WTC11 (cell line): ENCODE measurements around the gene HPDL. TPM values are rescaled to one million over a fixed set of nuclear protein-coding genes. Genes with fewer than 3 reads are reported as not detected.

ENCODE experiments used
- ATAC-seq: fragments of 200-7000 bp; cut with Tn5 transposase; 2 replicates; pipeline ENCODE4 v1.10.0; 2021; ENCODE audit warnings: mild to moderate bottlenecking, moderate library complexity
- CTCF ChIA-PET: fragments of 300-600 bp; sonication (Branson Sonifier 250); formaldehyde crosslinking; loops from one replicate; lab custom pipeline; 2021; ENCODE audit warnings: antibody characterized with exemption; lab: Charles Lee
- POLR2A ChIA-PET: fragments of 350-600 bp; sonication (Branson Sonifier 250); formaldehyde crosslinking; loops from one replicate; lab custom pipeline; 2021; ENCODE audit warnings: antibody characterized with exemption; lab: Charles Lee
- DNase-seq: peaks from one replicate; pipeline ENCODE4 v3.0.0; 2021; ENCODE audit warnings: low spot score
- H3K27ac Mint-ChIP-seq: 2 replicates; pipeline ENCODE4 v1.8.0; 2021; ENCODE audit warnings: mixed read lengths
- H3K27me3 Mint-ChIP-seq: 2 replicates; pipeline ENCODE4 v1.8.0; 2021; ENCODE audit warnings: low read depth, mild to moderate bottlenecking, moderate library complexity, mixed read lengths
- H3K36me3 Mint-ChIP-seq: 2 replicates; pipeline ENCODE4 v1.8.0; 2021; ENCODE audit warnings: mixed read lengths
- H3K4me1 Mint-ChIP-seq: 2 replicates; pipeline ENCODE4 v1.8.0; 2022; ENCODE audit warnings: mixed read lengths
- H3K4me3 Mint-ChIP-seq: 2 replicates; pipeline ENCODE4 v1.8.0; 2021; ENCODE audit warnings: mild to moderate bottlenecking, moderate library complexity, mixed read lengths
- H3K9me3 Mint-ChIP-seq: 2 replicates; pipeline ENCODE4 v1.8.0; 2021; ENCODE audit warnings: mixed read lengths
- ATF1 ChIP-seq: sonication (generic); formaldehyde crosslinking; IDR thresholded peaks from 2 replicates; pipeline ENCODE4 v1.8.1; 2023; ENCODE audit warnings: mild to moderate bottlenecking, moderate library complexity, missing genetic modification reagents
- ATF2 ChIP-seq: sonication (generic); formaldehyde crosslinking; IDR thresholded peaks from 2 replicates; pipeline ENCODE4 v1.8.1; 2022; ENCODE audit warnings: low read depth, missing genetic modification reagents, borderline replicate concordance
- CBFB ChIP-seq: sonication (generic); formaldehyde crosslinking; IDR thresholded peaks from 2 replicates; pipeline ENCODE4 v1.8.1; 2022; ENCODE audit warnings: mild to moderate bottlenecking, low read depth, missing genetic modification reagents
- CREB1 ChIP-seq: sonication (generic); formaldehyde crosslinking; IDR thresholded peaks from 2 replicates; pipeline ENCODE4 v1.8.0; 2023; ENCODE audit warnings: mild to moderate bottlenecking, missing genetic modification reagents
- E2F5 ChIP-seq: sonication (generic); formaldehyde crosslinking; IDR thresholded peaks from 2 replicates; pipeline ENCODE4 v1.8.1; 2022; ENCODE audit warnings: mild to moderate bottlenecking, moderate library complexity, missing genetic modification reagents
- ERG ChIP-seq: fragments of 250-450 bp; sonication (Bioruptor Pico); IDR thresholded peaks from 2 replicates; pipeline ENCODE4 v1.8.0; 2021; ENCODE audit warnings: mild to moderate bottlenecking
- ESRRA ChIP-seq: sonication (generic); formaldehyde crosslinking; IDR thresholded peaks from 2 replicates; pipeline ENCODE4 v1.8.1; 2022; ENCODE audit warnings: mild to moderate bottlenecking, missing genetic modification reagents, borderline replicate concordance
- GTF2I ChIP-seq: fragments of 250-450 bp; sonication (Bioruptor Pico); conservative IDR thresholded peaks from 2 replicates; pipeline ENCODE4 v1.4.0; 2021; ENCODE audit warnings: mild to moderate bottlenecking
- IRF1 ChIP-seq: sonication (generic); formaldehyde crosslinking; IDR thresholded peaks from 2 replicates; pipeline ENCODE4 v1.8.0; 2023; ENCODE audit warnings: missing genetic modification reagents
- JAZF1 ChIP-seq: fragments of 250-450 bp; sonication (Bioruptor Pico); IDR thresholded peaks from 2 replicates; pipeline ENCODE4 v1.9.0; 2021; ENCODE audit warnings: moderate library complexity, mild to moderate bottlenecking, inconsistent platforms
- KAT7 ChIP-seq: sonication (generic); formaldehyde crosslinking; IDR thresholded peaks from 2 replicates; pipeline ENCODE4 v1.8.1; 2023; ENCODE audit warnings: missing genetic modification reagents, mild to moderate bottlenecking, borderline replicate concordance
- NR3C1 ChIP-seq: sonication (generic); formaldehyde crosslinking; conservative IDR thresholded peaks from 2 replicates; pipeline ENCODE4 v1.8.1; 2023; ENCODE audit warnings: low read depth, mild to moderate bottlenecking, missing genetic modification reagents
- PRDM15 ChIP-seq: sonication (generic); formaldehyde crosslinking; IDR thresholded peaks from 2 replicates; pipeline ENCODE4 v1.8.0; 2022; ENCODE audit warnings: missing genetic modification reagents
- SMAD4 ChIP-seq: sonication (generic); formaldehyde crosslinking; IDR thresholded peaks from 2 replicates; pipeline ENCODE4 v1.8.0; 2022; ENCODE audit warnings: mild to moderate bottlenecking, missing genetic modification reagents
- SP1 ChIP-seq: sonication (generic); formaldehyde crosslinking; conservative IDR thresholded peaks from 2 replicates; pipeline ENCODE4 v1.8.1; 2022; ENCODE audit warnings: missing genetic modification reagents
- TEAD4 ChIP-seq: sonication (generic); formaldehyde crosslinking; IDR thresholded peaks from 2 replicates; pipeline ENCODE4 v1.8.0; 2022; ENCODE audit warnings: mild to moderate bottlenecking, missing genetic modification reagents
- ZBTB21 ChIP-seq: sonication (generic); formaldehyde crosslinking; IDR thresholded peaks from 2 replicates; pipeline ENCODE4 v1.8.1; 2023; ENCODE audit warnings: mild to moderate bottlenecking, missing genetic modification reagents, borderline replicate concordance
- ZNF425 ChIP-seq: fragments of 250-450 bp; sonication (Bioruptor Pico); conservative IDR thresholded peaks from 2 replicates; pipeline ENCODE4 v1.9.0; 2021; ENCODE audit warnings: mild to moderate bottlenecking
- ZNF671 ChIP-seq: fragments of 250-450 bp; sonication (Bioruptor Pico); IDR thresholded peaks from 2 replicates; pipeline ENCODE4 v1.8.0; 2021; ENCODE audit warnings: mild to moderate bottlenecking
- total RNA-seq: library from RNA; stranded (reverse); gene quantifications from 3 replicates; pipeline ENCODE4 v1.2.3, GENCODE V29; 2021

HPDL gene
- total RNA-seq, 1 experiment from 2014 or later = 44.0 TPM

- no peak overlapping the region for H3K4me3 Mint-ChIP-seq
- ChIA-PET POLR2A (no interaction called here), CTCF (interaction anchor here (0.8 to 2.6 kb wide), 6 partner anchors 11 to 144 kb away, joined by 3 to 10 read pairs (median 4); partner anchors contain the start of gene TESK2)
- H3K27me3 Mint-ChIP-seq = no peaks in the 10 kb centered on the region
- no peaks in the 10 kb centered on the region for H3K4me1 Mint-ChIP-seq
- TF ChIP-seq CBFB (CRISPR knock-in tag) = no peak
- TF ChIP-seq ATF2 = no peak
- no peak for TF ChIP-seq IRF1
- TF ChIP-seq GTF2I = no peak
- TF ChIP-seq SP1 (CRISPR knock-in tag) = no peak
- no peak for TF ChIP-seq SMAD4 (CRISPR knock-in tag)
- H3K27ac Mint-ChIP-seq = 0 out of 2 replicates have a peak overlapping the region, but pooled peaks have one; percentile 13
- ATAC-seq = no peak
- no peaks in the 10 kb centered on the region for H3K36me3 Mint-ChIP-seq
- no peak for DNase-seq
- no peaks in the 10 kb centered on the region for H3K9me3 Mint-ChIP-seq
Observed at GRCh38 chr1:45348966-45349677, 22.4 kb downstream of the HPDL start.

GRCh38 chr1:45351508-45351907 lies 24.8 kb downstream of the HPDL start:
- Mint-ChIP-seq H3K27ac (no peak overlapping the region), H3K27me3 (no peaks in the 10 kb centered on the region), H3K36me3 (no peaks in the 10 kb centered on the region), H3K9me3 (no peaks in the 10 kb centered on the region), H3K4me1 (peaks cover 9% of the 10 kb centered on the region; the same call in 1 of the 2 replicates), H3K4me3 (no peak overlapping the region)
- no peak for DNase-seq
- TF ChIP-seq ZNF425 (CRISPR knock-in tag) = no peak
- no peak for TF ChIP-seq ZNF671 (CRISPR knock-in tag)
- TF ChIP-seq ZBTB21 = no peak
- ChIA-PET CTCF (no interaction called here), POLR2A (no interaction called here)
- ATAC-seq = no peak

GRCh38 chr1:45353685-45354084 lies 27.0 kb downstream of the HPDL start:
- CTCF ChIA-PET = interaction anchor here (0.6 kb wide), 1 partner anchor 204 kb away, joined by 3 read pairs; no protein-coding TSS in a partner anchor
- Mint-ChIP-seq H3K27me3 (no peaks in the 10 kb centered on the region), H3K4me1 (peaks cover 9% of the 10 kb centered on the region; the same call in 1 of the 2 replicates), H3K4me3 (no peak overlapping the region), H3K9me3 (no peaks in the 10 kb centered on the region), H3K36me3 (no peaks in the 10 kb centered on the region), H3K27ac (no peak overlapping the region)
- TF ChIP-seq ESRRA (CRISPR knock-in tag) (no peak), TEAD4 (CRISPR knock-in tag) (no peak)
- no peak for DNase-seq
- ATAC-seq = no peak
- POLR2A ChIA-PET = no interaction called here

GRCh38 chr1:45354838-45355237 lies 28.1 kb downstream of the HPDL start:
- no peaks in the 10 kb centered on the region for H3K9me3 Mint-ChIP-seq
- DNase-seq (no peak), ATAC-seq (no peak)
- H3K36me3 Mint-ChIP-seq = no peaks in the 10 kb centered on the region
- H3K27me3 Mint-ChIP-seq = no peaks in the 10 kb centered on the region
- no peak overlapping the region for H3K27ac Mint-ChIP-seq
- peaks cover 10% of the 10 kb centered on the region for H3K4me1 Mint-ChIP-seq
- CTCF ChIA-PET = interaction anchor here (1.1 kb wide), 1 partner anchor 11 kb away, joined by 4 read pairs; no protein-coding TSS in a partner anchor
- H3K4me3 Mint-ChIP-seq = no peak overlapping the region
- POLR2A ChIA-PET = no interaction called here
- no peak for TF ChIP-seq CBFB (CRISPR knock-in tag)
- TF ChIP-seq E2F5 (CRISPR knock-in tag) = no peak
- no peak for TF ChIP-seq ERG (CRISPR knock-in tag)
- TF ChIP-seq KAT7 (CRISPR knock-in tag) = no peak
- TF ChIP-seq ATF1 (CRISPR knock-in tag) = no peak
- TF ChIP-seq PRDM15 = no peak
- no peak for TF ChIP-seq JAZF1 (CRISPR knock-in tag)
- no peak for TF ChIP-seq NR3C1 (CRISPR knock-in tag)
- TF ChIP-seq CREB1 (CRISPR knock-in tag) = no peak
